Right lobe of liver (tissue), 4 donors: ENCODE results near the gene BPIFB3.

ENCODE experiments used
- CTCF ChIP-seq, 4 donors: fragments of 200-600 bp in 3 of 4; fragments of 450-650 bp in 1 of 4; IDR thresholded peaks; one replicate each; pipeline versions ENCODE4 v1.5.1 to v1.8.0; 2016 to 2022; ENCODE audit warnings: antibody characterized with exemption in 4 of 4, mild to moderate bottlenecking in 2 of 4
- POLR2A ChIP-seq: fragments of 450-650 bp; IDR thresholded peaks from one replicate; pipeline ENCODE4 v1.6.1; 2017; ENCODE audit warnings: antibody characterized with exemption, mild to moderate bottlenecking
- donor health status: DM: no; HTN: no; CAD: no.
- donor health status: DM: no; HTN: no; CAD: no.
- donor health status: DM: no; HTN: yes; CAD: no.

DNA sequence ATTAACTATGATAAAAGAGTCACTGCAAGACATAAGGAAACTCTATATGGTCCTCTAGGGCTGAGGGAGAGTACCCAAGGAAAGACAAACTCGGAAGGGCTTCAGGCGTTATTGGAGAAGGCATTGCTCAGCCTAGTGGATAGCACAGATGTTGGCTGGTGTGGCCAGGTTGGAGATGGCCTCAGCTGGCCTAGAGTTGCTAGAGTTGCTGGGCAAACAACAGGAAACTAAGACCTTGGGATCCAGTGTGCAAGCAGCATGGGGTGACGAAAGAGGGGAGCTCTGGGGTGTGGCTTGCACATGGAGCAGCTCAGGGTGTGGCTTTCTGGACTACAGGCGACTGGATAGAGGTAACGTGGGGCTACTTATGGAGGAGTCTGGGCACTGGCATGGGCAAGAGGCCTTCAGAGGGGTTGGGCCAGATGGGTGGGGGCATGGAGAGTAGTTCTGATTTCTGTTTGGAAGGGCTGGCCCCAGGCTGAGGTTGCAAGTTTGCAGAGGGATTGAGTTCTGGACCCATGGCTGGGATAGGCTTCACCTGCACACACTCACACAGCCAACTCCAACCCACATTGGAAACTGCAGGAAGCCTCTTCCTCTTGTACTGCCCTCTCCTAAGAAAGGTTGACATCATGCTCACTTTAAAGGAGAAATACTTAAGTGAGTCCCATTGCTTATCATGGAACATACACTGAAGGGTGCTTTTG lies 27.5 kb upstream of the BPIFB3 start:
- TF ChIP-seq POLR2A = no peak
- TF ChIP-seq CTCF (IDR thresholded peaks at IDR 0.05) = no peak
